Astrocyte (in vitro differentiated cells and primary cell): ENCODE data around the gene CEP68. TPM values are rescaled to one million over a fixed set of nuclear protein-coding genes. Genes with fewer than 3 reads are reported as not detected.
A peak's percentile ranks its signal among the peaks of the same experiment; 100 is the strongest.

Experiments
- DNase-seq: peaks from one replicate; pipeline ENCODE4 v3.0.0-alpha.2; 2010; ENCODE audit warnings: low read depth
- FAIRE-seq: peaks from 2 replicates; lab custom pipeline; 2011; peaks lifted over from hg19 to GRCh38; lab: Jason Lieb, UNC
- H2AFZ ChIP-seq: 2 replicates; pipeline ENCODE4 v1.6.0; 2012; ENCODE audit warnings: low read depth, low read length, inconsistent platforms
- H3K27ac ChIP-seq: 2 replicates; pipeline ENCODE4 v1.5.1; 2011; ENCODE audit warnings: low read depth, low read length, inconsistent platforms
- H3K27me3 ChIP-seq: 2 replicates; pipeline ENCODE4 v1.6.0; 2011; ENCODE audit warnings: low read length, inconsistent platforms; ENCODE audit not compliant: insufficient read depth
- H3K36me3 ChIP-seq: 2 replicates; pipeline ENCODE4 v1.5.1; 2011; ENCODE audit warnings: low read length, inconsistent platforms; ENCODE audit not compliant: insufficient read depth
- H3K4me1 ChIP-seq: 2 replicates; pipeline ENCODE4 v1.5.1; 2011; ENCODE audit warnings: low read length, inconsistent platforms; ENCODE audit not compliant: insufficient read depth
- H3K4me2 ChIP-seq: 2 replicates; pipeline ENCODE4 v1.6.0; 2012; ENCODE audit warnings: low read length, inconsistent platforms
- H3K4me3 ChIP-seq: 2 replicates; pipeline ENCODE4 v1.5.1; 2011; ENCODE audit warnings: low read depth, mild to moderate bottlenecking, low read length, inconsistent platforms; ENCODE audit not compliant: insufficient read depth
- H3K79me2 ChIP-seq: 2 replicates; pipeline ENCODE4 v1.6.0; 2012; ENCODE audit warnings: mild to moderate bottlenecking, low read length, inconsistent platforms; ENCODE audit not compliant: insufficient read depth
- H3K9ac ChIP-seq: 2 replicates; pipeline ENCODE4 v1.6.0; 2012; ENCODE audit warnings: mild to moderate bottlenecking, low read length, inconsistent platforms
- H3K9me3 ChIP-seq: 2 replicates; pipeline ENCODE4 v1.5.1; 2012; ENCODE audit warnings: low read depth, mild to moderate bottlenecking, low read length, inconsistent platforms; ENCODE audit not compliant: insufficient read depth
- H4K20me1 ChIP-seq: 2 replicates; pipeline ENCODE4 v1.6.0; 2012; ENCODE audit warnings: low read length, inconsistent platforms; ENCODE audit not compliant: insufficient read depth
- H3K27ac Mint-ChIP-seq: one replicate; pipeline ENCODE4 v1.8.0; 2021; ENCODE audit warnings: mild to moderate bottlenecking, mixed read lengths; ENCODE audit not compliant: unreplicated experiment
- H3K27me3 Mint-ChIP-seq: one replicate; pipeline ENCODE4 v1.8.0; 2021; ENCODE audit warnings: low read depth, mixed read lengths; ENCODE audit not compliant: unreplicated experiment
- H3K36me3 Mint-ChIP-seq: one replicate; pipeline ENCODE4 v1.8.0; 2021; ENCODE audit warnings: low read depth, mixed read lengths; ENCODE audit not compliant: unreplicated experiment
- H3K4me1 Mint-ChIP-seq: one replicate; pipeline ENCODE4 v1.8.0; 2021; ENCODE audit warnings: low read depth, mixed read lengths; ENCODE audit not compliant: unreplicated experiment
- H3K4me3 Mint-ChIP-seq: one replicate; pipeline ENCODE4 v1.8.0; 2021; ENCODE audit warnings: mild to moderate bottlenecking, moderate library complexity, mixed read lengths; ENCODE audit not compliant: unreplicated experiment
- H3K9me3 Mint-ChIP-seq: one replicate; pipeline ENCODE4 v1.8.0; 2021; ENCODE audit warnings: mild to moderate bottlenecking, mixed read lengths; ENCODE audit not compliant: unreplicated experiment
- CTCF ChIP-seq: IDR thresholded peaks from 2 replicates; pipeline ENCODE4 v1.5.1; 2011; ENCODE audit warnings: low read depth, mild to moderate bottlenecking, inconsistent platforms, low read length, moderate library complexity; ENCODE audit not compliant: insufficient read depth
- EZH2 ChIP-seq: IDR thresholded peaks from 2 replicates; pipeline ENCODE4 v1.6.1; 2012; ENCODE audit warnings: mild to moderate bottlenecking, low read length, inconsistent platforms; ENCODE audit not compliant: insufficient read depth
- total RNA-seq: library from RNA; stranded (reverse); gene quantifications from 2 replicates; pipeline ENCODE4 v1.2.1, GENCODE V29; 2021

Gene CEP68
- total RNA-seq, 1 donor from 2014 or later = 6.9 TPM

GRCh38 chr2:65057391-65058052, 1.3 kb downstream of the CEP68 start:
- Histone ChIP-seq H2AFZ (no peak overlapping the region), H3K27me3 (no peaks in the 10 kb centered on the region), H3K9ac (peak overlapping the region; percentile 80), H3K4me1 (peaks cover 9% of the 10 kb centered on the region), H3K4me3 (peak overlapping the region; percentile 79), H3K36me3 (no peaks in the 10 kb centered on the region), H3K4me2 (peak overlapping the region; percentile 86), H3K9me3 (no peaks in the 10 kb centered on the region), H3K79me2 (peaks cover 33% of the 10 kb centered on the region), H3K27ac (no peak overlapping the region), H4K20me1 (peaks cover 43% of the 10 kb centered on the region)
- H3K9me3 Mint-ChIP-seq = peaks cover 4% of the 10 kb centered on the region
- peaks cover 8% of the 10 kb centered on the region for H3K4me1 Mint-ChIP-seq
- TF ChIP-seq CTCF (no peak), EZH2 (no peak)
- peaks cover 7% of the 10 kb centered on the region for H3K27me3 Mint-ChIP-seq
- H3K27ac Mint-ChIP-seq = peak overlapping the region; percentile 34
- DNase-seq = peak; percentile 57
- peaks cover 3% of the 10 kb centered on the region for H3K36me3 Mint-ChIP-seq
- H3K4me3 Mint-ChIP-seq = peak overlapping the region; percentile 83
- FAIRE-seq = no peak

GRCh38 chr2:65059071-65059470, 2.9 kb downstream of the CEP68 start:
- no peak overlapping the region for H3K27ac Mint-ChIP-seq
- Histone ChIP-seq H3K79me2 (peaks cover 46% of the 10 kb centered on the region), H2AFZ (no peak overlapping the region), H3K4me2 (no peak overlapping the region), H3K27ac (no peak overlapping the region), H3K9me3 (no peaks in the 10 kb centered on the region), H3K4me1 (peaks cover 9% of the 10 kb centered on the region), H3K4me3 (no peak overlapping the region), H4K20me1 (peaks cover 58% of the 10 kb centered on the region), H3K9ac (no peak overlapping the region), H3K27me3 (no peaks in the 10 kb centered on the region), H3K36me3 (no peaks in the 10 kb centered on the region)
- TF ChIP-seq CTCF (no peak), EZH2 (no peak)
- peaks cover 3% of the 10 kb centered on the region for H3K36me3 Mint-ChIP-seq
- peaks cover 21% of the 10 kb centered on the region for H3K4me1 Mint-ChIP-seq
- DNase-seq = no peak
- H3K27me3 Mint-ChIP-seq = peaks cover 4% of the 10 kb centered on the region
- H3K4me3 Mint-ChIP-seq = no peak overlapping the region
- FAIRE-seq = no peak
- H3K9me3 Mint-ChIP-seq = no peaks in the 10 kb centered on the region

GRCh38 chr2:65061146-65061909, 5.1 kb downstream of the CEP68 start:
- FAIRE-seq (no peak), DNase-seq (no peak)
- no peak overlapping the region for H3K9ac ChIP-seq
- no peaks in the 10 kb centered on the region for H3K27me3 Mint-ChIP-seq
- H3K27ac ChIP-seq = no peak overlapping the region
- TF ChIP-seq EZH2 (no peak), CTCF (no peak)
- H3K4me1 Mint-ChIP-seq = peaks cover 31% of the 10 kb centered on the region
- peaks cover 24% of the 10 kb centered on the region for H3K4me1 ChIP-seq
- H3K9me3 Mint-ChIP-seq = no peaks in the 10 kb centered on the region
- H3K4me3 Mint-ChIP-seq = no peak overlapping the region
- peaks cover 76% of the 10 kb centered on the region for H4K20me1 ChIP-seq
- H3K4me3 ChIP-seq = no peak overlapping the region
- H2AFZ ChIP-seq = no peak overlapping the region
- H3K36me3 ChIP-seq = no peaks in the 10 kb centered on the region
- H3K9me3 ChIP-seq = no peaks in the 10 kb centered on the region
- peak overlapping the region; percentile 47 for H3K27ac Mint-ChIP-seq
- peaks cover 6% of the 10 kb centered on the region for H3K36me3 Mint-ChIP-seq
- H3K27me3 ChIP-seq = no peaks in the 10 kb centered on the region
- peaks cover 50% of the 10 kb centered on the region for H3K79me2 ChIP-seq
- no peak overlapping the region for H3K4me2 ChIP-seq
